Chondrocyte (in vitro differentiated cells): ENCODE results near the gene ZNF521. TPM values are rescaled to one million over a fixed set of nuclear protein-coding genes. Genes with fewer than 3 reads are reported as not detected.

Experiments used
- DNase-seq: peaks from one replicate; pipeline ENCODE4 v3.0.0; 2021; ENCODE audit warnings: mixed read lengths, low spot score
- H3K27ac Mint-ChIP-seq: one replicate; pipeline ENCODE4 v1.8.0; 2021; ENCODE audit warnings: mild to moderate bottlenecking, moderate library complexity, mixed read lengths; ENCODE audit not compliant: unreplicated experiment
- H3K27me3 Mint-ChIP-seq: 2 replicates; pipeline ENCODE4 v1.8.0; 2021; ENCODE audit warnings: low read depth, mixed read lengths
- H3K36me3 Mint-ChIP-seq: 2 replicates; pipeline ENCODE4 v1.8.0; 2021; ENCODE audit warnings: low read depth, mixed read lengths
- H3K4me1 Mint-ChIP-seq: 2 replicates; pipeline ENCODE4 v1.8.0; 2021; ENCODE audit warnings: low read depth, mild to moderate bottlenecking, mixed read lengths
- H3K4me3 Mint-ChIP-seq: one replicate; pipeline ENCODE4 v1.8.0; 2021; ENCODE audit warnings: mild to moderate bottlenecking, moderate library complexity, mixed read lengths; ENCODE audit not compliant: unreplicated experiment
- H3K9me3 Mint-ChIP-seq: 2 replicates; pipeline ENCODE4 v1.8.0; 2021; ENCODE audit warnings: low read depth, mixed read lengths
- total RNA-seq: library from RNA; stranded (reverse); gene quantifications from 3 replicates; pipeline ENCODE4 v1.2.1, GENCODE V29; 2021
- TF ChIP-seq, protein P1 (sequence below): fragments of 200-600 bp; sonication (generic); IDR thresholded peaks from 2 replicates; pipeline ENCODE4 v1.5.0; 2021; ENCODE audit warnings: antibody characterized with exemption, mild to moderate bottlenecking, moderate library complexity

The ZNF521 gene
- total RNA-seq, 1 donor from 2014 or later = 29.7 TPM

DNA sequence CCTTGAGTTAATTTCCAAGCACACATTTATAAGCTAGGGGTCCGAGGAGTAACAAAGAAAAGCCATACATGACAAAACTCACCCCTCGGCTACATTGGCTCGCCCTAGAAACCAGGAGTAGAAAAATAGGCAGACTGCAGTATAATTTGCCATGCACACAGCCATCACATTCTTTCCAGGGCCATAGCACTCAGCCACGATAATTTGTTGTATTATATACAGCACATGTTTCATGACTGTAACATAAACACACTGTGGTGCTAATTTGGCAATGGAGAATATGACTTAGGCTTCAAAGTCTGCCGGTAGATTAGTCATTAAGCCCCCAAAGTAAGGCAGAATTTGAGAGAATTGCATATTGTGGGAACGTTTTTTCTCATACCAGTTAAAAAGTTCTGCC is 254.9 kb downstream of the ZNF521 start:
- H3K27ac Mint-ChIP-seq = no peak overlapping the region
- TF ChIP-seq, protein P1, sequence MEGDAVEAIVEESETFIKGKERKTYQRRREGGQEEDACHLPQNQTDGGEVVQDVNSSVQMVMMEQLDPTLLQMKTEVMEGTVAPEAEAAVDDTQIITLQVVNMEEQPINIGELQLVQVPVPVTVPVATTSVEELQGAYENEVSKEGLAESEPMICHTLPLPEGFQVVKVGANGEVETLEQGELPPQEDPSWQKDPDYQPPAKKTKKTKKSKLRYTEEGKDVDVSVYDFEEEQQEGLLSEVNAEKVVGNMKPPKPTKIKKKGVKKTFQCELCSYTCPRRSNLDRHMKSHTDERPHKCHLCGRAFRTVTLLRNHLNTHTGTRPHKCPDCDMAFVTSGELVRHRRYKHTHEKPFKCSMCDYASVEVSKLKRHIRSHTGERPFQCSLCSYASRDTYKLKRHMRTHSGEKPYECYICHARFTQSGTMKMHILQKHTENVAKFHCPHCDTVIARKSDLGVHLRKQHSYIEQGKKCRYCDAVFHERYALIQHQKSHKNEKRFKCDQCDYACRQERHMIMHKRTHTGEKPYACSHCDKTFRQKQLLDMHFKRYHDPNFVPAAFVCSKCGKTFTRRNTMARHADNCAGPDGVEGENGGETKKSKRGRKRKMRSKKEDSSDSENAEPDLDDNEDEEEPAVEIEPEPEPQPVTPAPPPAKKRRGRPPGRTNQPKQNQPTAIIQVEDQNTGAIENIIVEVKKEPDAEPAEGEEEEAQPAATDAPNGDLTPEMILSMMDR = no peak
- H3K4me3 Mint-ChIP-seq = no peak overlapping the region
- H3K36me3 Mint-ChIP-seq = no peaks in the 10 kb centered on the region
- no peak for DNase-seq
- no peaks in the 10 kb centered on the region for H3K27me3 Mint-ChIP-seq
- peaks cover 26% of the 10 kb centered on the region for H3K4me1 Mint-ChIP-seq
- no peaks in the 10 kb centered on the region for H3K9me3 Mint-ChIP-seq

DNA sequence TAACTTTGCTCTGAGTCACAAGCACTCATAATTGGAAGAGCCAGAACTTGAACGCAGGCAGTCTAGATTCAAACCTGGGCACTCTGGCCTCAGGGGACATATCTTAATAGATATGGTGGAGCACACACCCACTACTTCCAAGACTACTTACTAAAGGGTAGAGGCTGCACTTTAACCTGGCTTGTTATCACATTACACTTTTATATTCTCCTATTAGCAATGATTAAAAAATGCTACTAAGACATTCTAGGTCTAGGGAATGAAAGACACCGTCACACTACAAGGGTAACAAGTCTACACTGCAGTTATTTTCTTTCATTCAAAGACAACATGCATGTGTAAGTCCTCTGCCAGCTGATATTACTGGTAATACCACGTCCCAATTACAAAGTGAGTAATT is 258.8 kb downstream of the ZNF521 start:
- H3K36me3 Mint-ChIP-seq = peaks cover 12% of the 10 kb centered on the region
- no peak overlapping the region for H3K4me3 Mint-ChIP-seq
- no peaks in the 10 kb centered on the region for H3K9me3 Mint-ChIP-seq

DNA sequence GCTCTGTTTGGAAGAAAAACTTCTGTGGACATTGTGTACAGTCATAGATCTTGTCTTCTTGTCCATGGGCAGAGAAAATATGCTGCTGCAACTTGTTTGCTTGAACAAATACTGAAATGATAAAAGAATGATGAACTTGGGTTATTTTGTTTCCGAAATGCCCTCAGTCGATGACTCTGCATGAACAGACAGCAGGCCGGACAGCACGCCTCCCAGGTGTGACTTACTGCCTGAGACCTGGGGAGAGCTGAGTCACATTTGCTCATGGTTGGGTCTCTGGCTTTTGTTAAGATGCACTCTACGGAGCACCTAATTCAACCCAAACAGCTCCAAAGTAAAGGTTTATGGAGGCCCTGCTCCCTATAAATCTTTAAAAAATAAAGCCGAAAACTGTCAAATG is 262.5 kb downstream of the ZNF521 start:
- Mint-ChIP-seq H3K27ac (no peak overlapping the region), H3K4me1 (peaks cover 7% of the 10 kb centered on the region), H3K4me3 (no peak overlapping the region)

More for the DNA sequence above, 258.8 kb downstream of the ZNF521 start:
- Mint-ChIP-seq H3K4me1 (peaks cover 15% of the 10 kb centered on the region), H3K27ac (no peak overlapping the region), H3K27me3 (no peaks in the 10 kb centered on the region)
- DNase-seq = no peak
- TF ChIP-seq, protein P1 = no peak

DNA sequence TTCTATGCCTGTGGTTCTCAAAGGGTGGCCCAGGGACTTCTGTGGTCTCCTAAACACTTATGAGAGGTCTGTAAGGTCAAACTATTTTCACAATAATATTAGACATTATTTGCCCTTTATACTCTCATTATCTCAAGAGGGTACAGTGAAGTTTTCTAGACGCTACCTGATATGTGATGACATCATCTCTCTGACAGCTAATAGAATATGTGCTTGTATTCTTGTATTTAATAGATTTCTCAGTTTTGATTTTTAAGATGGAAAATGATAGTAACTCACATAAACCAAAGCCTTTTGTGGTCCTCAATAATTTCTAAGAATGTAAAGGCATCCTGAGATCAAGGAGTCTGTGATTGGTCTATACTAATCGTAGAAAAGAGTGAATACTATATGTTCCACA is 265.1 kb downstream of the ZNF521 start:
- Mint-ChIP-seq H3K27me3 (no peaks in the 10 kb centered on the region), H3K27ac (no peak overlapping the region), H3K9me3 (no peaks in the 10 kb centered on the region)

More for the DNA sequence above, 262.5 kb downstream of the ZNF521 start:
- H3K27me3 Mint-ChIP-seq = no peaks in the 10 kb centered on the region
- TF ChIP-seq, protein P1 = no peak
- DNase-seq = no peak
- no peaks in the 10 kb centered on the region for H3K9me3 Mint-ChIP-seq
- H3K36me3 Mint-ChIP-seq = peaks cover 15% of the 10 kb centered on the region

DNA sequence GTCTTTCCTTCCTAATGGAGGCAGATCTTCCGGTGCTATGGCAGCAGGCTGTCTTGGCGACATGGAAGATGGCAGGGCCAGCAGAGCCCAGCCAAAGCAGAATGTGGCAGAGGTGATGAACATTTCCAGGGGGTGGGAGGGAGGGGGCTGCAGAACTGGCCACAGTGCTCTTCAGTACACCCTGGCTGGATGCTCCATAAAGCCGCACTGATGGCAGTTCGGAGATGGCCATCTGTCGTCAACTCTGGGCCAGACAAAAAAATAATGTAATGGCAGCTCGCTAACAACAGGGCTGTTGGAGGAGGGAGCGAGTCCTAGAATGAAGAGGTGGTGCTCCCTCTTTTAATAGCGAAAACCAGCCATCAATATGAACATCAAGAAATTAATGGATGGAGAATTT is 271.0 kb downstream of the ZNF521 start:
- peaks cover 2% of the 10 kb centered on the region for H3K36me3 Mint-ChIP-seq
- H3K9me3 Mint-ChIP-seq = no peaks in the 10 kb centered on the region
- TF ChIP-seq, protein P1 = no peak
- no peak overlapping the region for H3K4me3 Mint-ChIP-seq
- no peaks in the 10 kb centered on the region for H3K27me3 Mint-ChIP-seq
- no peak for DNase-seq
- no peak overlapping the region for H3K27ac Mint-ChIP-seq
- H3K4me1 Mint-ChIP-seq = peaks cover 5% of the 10 kb centered on the region

More for the DNA sequence above, 265.1 kb downstream of the ZNF521 start:
- DNase-seq = no peak
- Mint-ChIP-seq H3K4me3 (no peak overlapping the region), H3K4me1 (no peaks in the 10 kb centered on the region), H3K36me3 (peaks cover 14% of the 10 kb centered on the region)
- TF ChIP-seq, protein P1 = no peak
